ENCODE results near the gene FOXR1.
A peak's percentile ranks its signal among the peaks of the same experiment; 100 is the strongest.
"Not testable (repeated sequence)": the region's sequence is repeated elsewhere in the genome, so short reads cannot be mapped to it uniquely, and the experiment has no call there.

The FOXR1 gene

DNA sequence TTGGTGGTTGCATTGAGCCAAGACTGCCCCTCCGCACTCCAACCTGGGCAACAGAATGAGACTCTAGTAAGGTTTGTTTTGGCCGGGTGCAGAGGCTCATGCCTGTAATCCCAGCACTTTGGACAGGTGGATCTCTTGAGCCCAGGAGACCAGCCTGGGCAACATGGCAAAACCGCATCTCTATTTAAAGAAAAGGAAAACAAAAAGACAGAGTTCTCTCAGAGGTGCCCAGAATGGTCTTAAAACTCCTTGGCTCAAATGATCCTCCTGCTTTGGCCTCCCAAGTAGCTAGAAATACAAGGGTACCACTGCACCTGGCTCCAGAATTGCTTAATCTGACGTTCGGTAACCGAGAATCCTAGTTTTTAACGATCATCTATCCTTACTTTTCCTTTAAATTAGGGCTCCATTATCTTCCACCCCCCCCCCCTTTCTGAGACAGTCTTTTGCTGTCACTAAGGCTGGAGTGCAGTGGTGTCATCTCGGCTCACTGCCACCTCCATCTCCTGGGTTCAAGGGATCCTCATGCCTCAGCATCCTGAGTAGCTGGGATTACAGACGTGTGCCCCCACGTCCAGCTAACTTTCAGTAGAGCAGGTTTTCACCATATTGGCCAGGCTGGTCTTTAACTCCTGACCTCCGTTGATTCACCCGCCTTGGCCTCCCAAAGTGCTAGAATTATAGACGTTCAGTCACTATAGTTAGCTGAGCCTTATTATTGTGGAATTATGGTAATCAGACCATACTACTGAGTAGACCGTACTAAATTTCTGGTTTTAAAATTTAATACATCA lies 44.9 kb downstream of the FOXR1 start:
- no peak overlapping the region for H3K27ac ChIP-seq (ENCODE audit: low read length)
- DNase-seq (ENCODE audit: low read depth, low spot score) = no peak
- H3K36me3 ChIP-seq (ENCODE audit: control insufficient read depth, insufficient read depth, low read length) = peaks cover 21% of the 10 kb centered on the region; the same call in 1 of the 2 replicates
- H3K9me3 ChIP-seq (ENCODE audit: control insufficient read depth, insufficient read depth, low read length) = no peaks in the 10 kb centered on the region
- no peak overlapping the region for H3K4me3 ChIP-seq (ENCODE audit: low read length)
- no peaks in the 10 kb centered on the region for H3K27me3 ChIP-seq (ENCODE audit: control insufficient read depth, insufficient read depth, low read length)
- H3K4me1 ChIP-seq (ENCODE audit: control insufficient read depth, insufficient read depth, low read length) = no peaks in the 10 kb centered on the region; the same call in 1 of the 2 replicates
- WGBS (ENCODE audit: insufficient coverage, insufficient read length) = no CpG with 5 or more reads among the region's 14 CpGs

DNA sequence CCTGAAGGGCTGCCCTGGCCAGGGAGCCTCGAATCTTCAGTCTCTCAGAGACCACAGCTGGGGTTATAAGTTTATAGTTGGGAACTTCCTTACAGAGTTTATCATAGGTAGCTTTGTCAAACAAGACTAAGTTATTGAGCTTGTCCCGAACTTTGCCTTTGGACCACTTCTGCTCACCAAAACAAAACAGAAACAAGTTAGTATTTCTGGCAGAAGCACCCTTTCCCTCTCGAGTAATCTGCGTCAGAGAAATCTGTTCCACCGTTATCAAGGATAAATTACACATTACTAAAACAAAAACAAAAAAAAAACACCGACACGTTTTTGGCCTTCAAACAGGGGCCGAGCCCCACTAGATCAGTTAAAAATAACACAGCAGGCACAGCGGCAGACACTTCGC lies 45.8 kb downstream of the FOXR1 start:
- H3K4me3 ChIP-seq (ENCODE audit: low read length) = peak overlapping the region; percentile 74
- H3K27ac ChIP-seq (ENCODE audit: low read length); DNase-seq (ENCODE audit: low read depth, low spot score); H3K4me1 ChIP-seq (ENCODE audit: control insufficient read depth, insufficient read depth, low read length); H3K27me3 ChIP-seq (ENCODE audit: control insufficient read depth, insufficient read depth, low read length); H3K9me3 ChIP-seq (ENCODE audit: control insufficient read depth, insufficient read depth, low read length): not testable (repeated sequence)
- WGBS (ENCODE audit: insufficient coverage, insufficient read length) = no CpG with 5 or more reads among the region's 10 CpGs
- H3K36me3 ChIP-seq (ENCODE audit: control insufficient read depth, insufficient read depth, low read length) = peaks cover 18% of the 10 kb centered on the region; the same call in 1 of the 2 replicates

DNA sequence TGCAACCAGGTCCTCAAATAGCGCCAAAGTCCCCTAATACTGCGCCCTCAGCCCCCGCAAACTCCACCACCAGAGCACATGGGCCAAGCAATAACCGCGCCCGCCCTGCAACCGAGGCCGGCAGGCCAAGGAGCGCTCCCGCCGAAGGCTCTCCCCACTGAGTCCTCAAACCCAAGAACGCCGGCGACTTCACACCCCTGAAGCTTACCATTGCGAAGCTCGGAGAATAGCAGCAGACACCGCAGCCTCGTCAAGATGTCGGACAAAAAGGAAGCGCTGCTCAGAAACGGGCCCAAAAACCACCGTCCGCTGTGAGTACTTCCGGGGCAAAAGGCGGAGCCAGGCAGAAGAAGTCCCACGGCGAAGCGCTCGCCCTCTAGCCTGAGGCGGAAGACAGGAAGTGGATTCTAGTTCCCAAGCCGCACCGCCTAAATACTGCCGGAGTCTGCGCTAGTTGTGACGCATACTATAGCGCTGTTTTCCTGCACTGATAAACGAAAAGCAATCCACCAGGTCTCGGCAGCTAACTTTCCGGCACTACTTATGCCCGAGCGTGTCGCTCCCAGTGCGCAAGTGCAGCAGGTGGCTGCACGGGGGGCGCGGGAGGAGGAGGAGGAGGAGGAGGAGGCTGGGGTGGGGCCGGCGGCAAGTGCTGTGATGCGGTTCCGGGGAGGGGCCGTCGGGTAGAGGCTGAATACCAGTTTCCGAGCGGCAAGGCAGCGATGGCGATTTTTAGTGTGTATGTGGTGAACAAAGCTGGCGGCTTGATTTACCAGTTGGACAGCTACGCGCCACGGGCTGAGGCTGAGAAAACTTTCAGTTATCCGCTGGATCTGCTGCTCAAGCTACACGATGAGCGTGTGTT lies 46.7 kb downstream of the FOXR1 start, which contains the start of the genes RPS25 and TRAPPC4:
Gene RPS25, minus strand, starts transcription at position 270 of the 865 bp plus-strand sequence. Its CDS starts 59 bp downstream, at position 211.
Gene TRAPPC4, plus strand, starts transcription at position 693 of the 865 bp plus-strand sequence. Its CDS starts 30 bp downstream, at position 723.
- DNase-seq (ENCODE audit: low read depth, low spot score) = peak; percentile 95
- Histone ChIP-seq H3K36me3 (ENCODE audit: control insufficient read depth, insufficient read depth, low read length) (peaks cover 18% of the 10 kb centered on the region; the same call in 1 of the 2 replicates), H3K4me1 (ENCODE audit: control insufficient read depth, insufficient read depth, low read length) (no peaks in the 10 kb centered on the region; the same call in 1 of the 2 replicates), H3K9me3 (ENCODE audit: control insufficient read depth, insufficient read depth, low read length) (no peaks in the 10 kb centered on the region), H3K27me3 (ENCODE audit: control insufficient read depth, insufficient read depth, low read length) (no peaks in the 10 kb centered on the region), H3K27ac (ENCODE audit: low read length) (no peak within 1 kb of the TSS), H3K4me3 (ENCODE audit: low read length) (peak within 1 kb of the TSS; percentile 74)
- no CpG with 5 or more reads among the region's 63 CpGs for WGBS (ENCODE audit: insufficient coverage, insufficient read length)

DNA sequence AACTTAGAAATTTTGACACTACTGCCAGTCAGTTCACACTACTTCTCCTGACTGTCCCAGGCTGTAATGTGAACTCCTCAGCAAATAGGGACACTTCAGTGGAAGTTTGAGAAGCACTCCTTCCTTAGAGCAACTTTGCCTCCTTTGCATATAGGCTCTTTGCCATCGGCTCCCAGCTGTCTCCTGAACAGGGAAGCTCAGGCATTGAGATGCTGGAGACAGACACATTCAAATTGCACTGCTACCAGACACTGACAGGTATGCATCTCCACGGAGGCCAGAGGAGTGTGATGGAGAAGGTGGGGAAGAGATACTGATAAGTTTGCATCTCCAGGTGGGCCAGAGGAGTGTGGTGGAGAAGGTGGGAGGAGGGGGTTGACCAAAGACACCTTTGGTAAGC lies 48.4 kb downstream of the FOXR1 start:
- WGBS (ENCODE audit: insufficient coverage, insufficient read length) = no CpG with 5 or more reads among the region's 2 CpGs
- Histone ChIP-seq H3K4me1 (ENCODE audit: control insufficient read depth, insufficient read depth, low read length) (no peaks in the 10 kb centered on the region; the same call in 1 of the 2 replicates), H3K27me3 (ENCODE audit: control insufficient read depth, insufficient read depth, low read length) (no peaks in the 10 kb centered on the region), H3K4me3 (ENCODE audit: low read length) (no peak overlapping the region), H3K27ac (ENCODE audit: low read length) (no peak overlapping the region), H3K9me3 (ENCODE audit: control insufficient read depth, insufficient read depth, low read length) (no peaks in the 10 kb centered on the region), H3K36me3 (ENCODE audit: control insufficient read depth, insufficient read depth, low read length) (peaks cover 19% of the 10 kb centered on the region)
- no peak for DNase-seq (ENCODE audit: low read depth, low spot score)

DNA sequence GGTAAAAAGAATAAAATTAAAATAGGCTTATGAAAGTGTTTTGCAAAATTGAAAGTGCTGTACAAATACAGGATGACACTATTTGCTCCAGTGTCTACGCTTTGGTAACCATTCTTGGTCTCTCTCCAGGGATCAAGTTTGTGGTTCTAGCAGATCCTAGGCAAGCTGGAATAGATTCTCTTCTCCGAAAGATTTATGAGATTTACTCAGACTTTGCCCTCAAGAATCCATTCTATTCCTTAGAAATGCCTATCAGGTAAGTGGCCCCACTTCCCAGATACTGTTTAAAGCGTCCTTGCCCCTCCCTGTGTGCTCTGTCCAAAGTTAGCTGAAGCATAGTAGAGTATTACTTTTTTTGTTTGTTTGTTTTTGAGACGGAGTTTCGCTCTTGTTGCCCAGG lies 50.1 kb downstream of the FOXR1 start:
- no peak overlapping the region for H3K4me3 ChIP-seq (ENCODE audit: low read length)
- H3K27ac ChIP-seq (ENCODE audit: low read length) = no peak overlapping the region
- H3K9me3 ChIP-seq (ENCODE audit: control insufficient read depth, insufficient read depth, low read length) = no peaks in the 10 kb centered on the region
- H3K4me1 ChIP-seq (ENCODE audit: control insufficient read depth, insufficient read depth, low read length) = no peaks in the 10 kb centered on the region
- no peaks in the 10 kb centered on the region for H3K27me3 ChIP-seq (ENCODE audit: control insufficient read depth, insufficient read depth, low read length)
- peaks cover 25% of the 10 kb centered on the region for H3K36me3 ChIP-seq (ENCODE audit: control insufficient read depth, insufficient read depth, low read length)
- no peak for DNase-seq (ENCODE audit: low read depth, low spot score)
- no CpG with 5 or more reads among the region's 5 CpGs for WGBS (ENCODE audit: insufficient coverage, insufficient read length)

- Histone ChIP-seq H3K36me3 (ENCODE audit: control insufficient read depth, insufficient read depth, low read length) (peaks cover 37% of the 10 kb centered on the region), H3K27ac (ENCODE audit: low read length) (no peak overlapping the region), H3K4me3 (ENCODE audit: low read length) (no peak overlapping the region), H3K4me1 (ENCODE audit: control insufficient read depth, insufficient read depth, low read length) (peaks cover 3% of the 10 kb centered on the region; the same call in 1 of the 2 replicates), H3K27me3 (ENCODE audit: control insufficient read depth, insufficient read depth, low read length) (no peaks in the 10 kb centered on the region), H3K9me3 (ENCODE audit: control insufficient read depth, insufficient read depth, low read length) (no peaks in the 10 kb centered on the region)
- DNase-seq (ENCODE audit: low read depth, low spot score) = no peak
Measured at GRCh38 chr11:119023741-119024140, 52.2 kb downstream of the FOXR1 start.

DNA sequence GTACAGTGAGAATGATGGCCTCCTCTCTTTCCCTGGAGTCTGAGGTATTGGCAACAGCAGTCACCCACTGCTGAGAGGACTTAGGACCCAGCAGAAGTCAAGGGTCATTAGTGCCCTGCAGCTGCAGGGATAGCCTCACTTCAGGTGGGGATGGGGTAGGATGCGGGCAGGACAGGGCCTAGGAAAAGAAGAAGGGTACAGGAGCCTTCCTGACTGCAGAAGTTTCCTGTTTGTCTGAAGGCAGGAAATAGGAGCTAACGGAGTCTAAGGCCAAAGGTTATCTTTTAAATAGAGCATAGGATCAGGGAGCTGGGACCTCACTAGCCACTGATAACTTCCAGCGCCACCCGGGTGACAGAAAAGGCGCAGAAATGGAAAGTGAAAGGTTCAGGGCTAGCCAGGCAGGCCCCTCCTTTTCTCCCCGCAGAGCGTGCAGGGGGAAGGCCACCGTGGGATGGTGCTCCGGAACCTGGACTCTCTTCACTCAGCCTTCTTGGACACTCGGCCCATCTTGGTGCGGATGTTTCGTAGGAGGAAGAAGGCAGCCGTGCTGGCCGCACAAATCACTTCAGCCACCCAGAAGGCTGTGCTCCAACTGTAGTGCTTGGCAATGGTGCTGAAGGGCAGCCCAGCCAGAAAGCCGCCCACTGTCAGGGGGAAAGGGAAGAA lies 53.0 kb downstream of the FOXR1 start:
- no peak overlapping the region for H3K4me3 ChIP-seq (ENCODE audit: low read length)
- no peak for DNase-seq (ENCODE audit: low read depth, low spot score)
- H3K9me3 ChIP-seq (ENCODE audit: control insufficient read depth, insufficient read depth, low read length) = no peaks in the 10 kb centered on the region
- peaks cover 7% of the 10 kb centered on the region for H3K4me1 ChIP-seq (ENCODE audit: control insufficient read depth, insufficient read depth, low read length)
- peaks cover 37% of the 10 kb centered on the region for H3K36me3 ChIP-seq (ENCODE audit: control insufficient read depth, insufficient read depth, low read length)
- no peak overlapping the region for H3K27ac ChIP-seq (ENCODE audit: low read length)
- WGBS (ENCODE audit: insufficient coverage, insufficient read length) = no CpG with 5 or more reads among the region's 15 CpGs
- no peaks in the 10 kb centered on the region for H3K27me3 ChIP-seq (ENCODE audit: control insufficient read depth, insufficient read depth, low read length)

- Histone ChIP-seq H3K4me1 (ENCODE audit: control insufficient read depth, insufficient read depth, low read length) (peaks cover 8% of the 10 kb centered on the region), H3K4me3 (ENCODE audit: low read length) (no peak overlapping the region), H3K36me3 (ENCODE audit: control insufficient read depth, insufficient read depth, low read length) (peaks cover 37% of the 10 kb centered on the region), H3K27ac (ENCODE audit: low read length) (no peak overlapping the region), H3K9me3 (ENCODE audit: control insufficient read depth, insufficient read depth, low read length) (no peaks in the 10 kb centered on the region), H3K27me3 (ENCODE audit: control insufficient read depth, insufficient read depth, low read length) (no peaks in the 10 kb centered on the region)
- WGBS (ENCODE audit: insufficient coverage, insufficient read length) = no CpG with 5 or more reads among the region's 5 CpGs
- no peak for DNase-seq (ENCODE audit: low read depth, low spot score)
Measured at GRCh38 chr11:119025099-119025473, 53.5 kb downstream of the FOXR1 start.

DNA sequence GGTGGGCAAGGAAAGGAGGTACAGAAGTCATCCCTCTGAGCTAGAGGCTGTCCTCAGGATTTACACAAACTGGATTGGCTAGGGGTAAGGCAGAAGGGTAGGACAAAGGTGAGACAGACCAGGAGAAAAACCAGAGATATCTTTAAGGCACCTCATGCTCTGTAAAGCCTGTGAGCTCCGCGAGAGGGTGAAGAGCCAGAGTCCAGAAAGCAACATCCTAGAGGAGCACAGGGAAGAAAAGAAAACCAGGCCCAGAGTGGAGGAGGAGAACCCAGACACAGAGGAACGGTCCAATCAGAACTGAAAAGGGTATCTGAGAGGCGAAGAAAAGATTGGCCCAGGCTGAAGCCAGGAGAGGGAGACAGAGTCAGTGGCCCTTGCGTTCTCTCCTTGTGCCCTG lies 54.0 kb downstream of the FOXR1 start:
- Histone ChIP-seq H3K27ac (ENCODE audit: low read length) (no peak overlapping the region), H3K4me3 (ENCODE audit: low read length) (no peak overlapping the region), H3K9me3 (ENCODE audit: control insufficient read depth, insufficient read depth, low read length) (no peaks in the 10 kb centered on the region), H3K36me3 (ENCODE audit: control insufficient read depth, insufficient read depth, low read length) (peaks cover 37% of the 10 kb centered on the region), H3K4me1 (ENCODE audit: control insufficient read depth, insufficient read depth, low read length) (peaks cover 8% of the 10 kb centered on the region), H3K27me3 (ENCODE audit: control insufficient read depth, insufficient read depth, low read length) (no peaks in the 10 kb centered on the region)
- WGBS (ENCODE audit: insufficient coverage, insufficient read length) = no CpG with 5 or more reads among the region's 5 CpGs
- no peak for DNase-seq (ENCODE audit: low read depth, low spot score)

All from iPS DF 6.9 (cell line).